Natural killer cell (primary cell): ENCODE results near the gene HMX1. TPM values are rescaled to one million over a fixed set of nuclear protein-coding genes. Genes with fewer than 3 reads are reported as not detected.

Experiments
- ATAC-seq, 3 donors: fragments of 150-1000 bp in 2 of 3; fragments of 200-7000 bp in 1 of 3; cut with Tn5 transposase; 1 replicate in 1 of 3; 2 replicates in 2 of 3; pipeline ENCODE4 v1.10.0; 2021; ENCODE audit warnings: mild to moderate bottlenecking in 2 of 3, moderate library complexity in 2 of 3
- DNase-seq, 2 donors: peaks; one replicate each; pipeline versions ENCODE4 v3.0.0 to v3.0.0-alpha.2; 2013 to 2021; ENCODE audit warnings: mixed read lengths in 1 of 2
- H3K27ac ChIP-seq: one replicate; pipeline ENCODE4 v1.5.1; 2013; ENCODE audit warnings: mild to moderate bottlenecking, low read length
- H3K27me3 ChIP-seq: one replicate; pipeline ENCODE4 v1.6.1; 2013; ENCODE audit warnings: low read length; ENCODE audit not compliant: control insufficient read depth, insufficient read depth
- H3K36me3 ChIP-seq: one replicate; pipeline ENCODE4 v1.6.1; 2013; ENCODE audit warnings: low read length; ENCODE audit not compliant: control insufficient read depth, insufficient read depth
- H3K4me1 ChIP-seq: one replicate; pipeline ENCODE4 v1.6.1; 2013; ENCODE audit warnings: low read length; ENCODE audit not compliant: control insufficient read depth, insufficient read depth
- H3K4me3 ChIP-seq: one replicate; pipeline ENCODE4 v1.5.1; 2013; ENCODE audit warnings: low read length
- H3K9me3 ChIP-seq: one replicate; pipeline ENCODE4 v1.6.1; 2013; ENCODE audit warnings: low read length; ENCODE audit not compliant: control insufficient read depth, insufficient read depth
- H3K27ac Mint-ChIP-seq, 2 donors: one replicate each; pipeline ENCODE4 v1.8.0; 2022; ENCODE audit warnings: mild to moderate bottlenecking in 2 of 2, mixed read lengths in 2 of 2, moderate library complexity in 1 of 2
- H3K27me3 Mint-ChIP-seq, 2 donors: one replicate each; pipeline ENCODE4 v1.8.0; 2022; ENCODE audit warnings: low read depth in 2 of 2, mixed read lengths in 2 of 2
- H3K36me3 Mint-ChIP-seq: one replicate; pipeline ENCODE4 v1.8.0; 2022; ENCODE audit warnings: mixed read lengths
- H3K4me1 Mint-ChIP-seq, 2 donors: one replicate each; pipeline ENCODE4 v1.8.0; 2022; ENCODE audit warnings: mixed read lengths in 2 of 2
- H3K4me3 Mint-ChIP-seq: one replicate; pipeline ENCODE4 v1.8.0; 2022; ENCODE audit warnings: mild to moderate bottlenecking, moderate library complexity, mixed read lengths
- H3K9me3 Mint-ChIP-seq, 2 donors: one replicate each; pipeline ENCODE4 v1.8.0; 2022; ENCODE audit warnings: mixed read lengths in 2 of 2
- WGBS: methylation state at CpG from one replicate; pipeline ENCODE4 v1.1.7; 2013; ENCODE audit warnings: missing lambda C conversion rate; ENCODE audit not compliant: insufficient coverage; 5-methylcytosine and 5-hydroxymethylcytosine counted together
- intact Hi-C: fragments of 100-400 bp; cut with micrococcal nuclease; formaldehyde crosslinking; loops from one replicate; pipeline ENCODE4 v1.14.2; 2022
- total RNA-seq, 4 donors: library from RNA; stranded (reverse); fragments of 120-200 nt in 1 of 4; gene quantifications; one replicate each; pipeline versions ENCODE4 v1.2.3 to v1.2.4, GENCODE V29; 2013 to 2022
- TF ChIP-seq, protein P1 (sequence below): fragments of 200-600 bp; IDR thresholded peaks from one replicate; pipeline ENCODE4 v1.8.0; 2022; ENCODE audit warnings: antibody characterized with exemption

Gene HMX1
- total RNA-seq, 3 donors from 2014 or later (not counting 1 experiment from before 2014, with no cell fraction given), result not detected

- no peak overlapping the region for H3K27ac Mint-ChIP-seq
- H3K27me3 Mint-ChIP-seq, result peaks cover 14 to 15% of the 10 kb centered on the region in 2 donors
- no peak overlapping the region for H3K4me3 Mint-ChIP-seq
- Histone ChIP-seq H3K4me1 (no peaks in the 10 kb centered on the region), H3K4me3 (no peak overlapping the region), H3K9me3 (peaks cover 4% of the 10 kb centered on the region), H3K36me3 (no peaks in the 10 kb centered on the region), H3K27me3 (peaks cover 4% of the 10 kb centered on the region), H3K27ac (no peak overlapping the region)
- ATAC-seq (no peak), DNase-seq (no peak)
- intact Hi-C loops, result no loop called here
- no peaks in the 10 kb centered on the region for H3K9me3 Mint-ChIP-seq
- no peaks in the 10 kb centered on the region for H3K4me1 Mint-ChIP-seq
- H3K36me3 Mint-ChIP-seq, result no peaks in the 10 kb centered on the region
- TF ChIP-seq, protein P1, sequence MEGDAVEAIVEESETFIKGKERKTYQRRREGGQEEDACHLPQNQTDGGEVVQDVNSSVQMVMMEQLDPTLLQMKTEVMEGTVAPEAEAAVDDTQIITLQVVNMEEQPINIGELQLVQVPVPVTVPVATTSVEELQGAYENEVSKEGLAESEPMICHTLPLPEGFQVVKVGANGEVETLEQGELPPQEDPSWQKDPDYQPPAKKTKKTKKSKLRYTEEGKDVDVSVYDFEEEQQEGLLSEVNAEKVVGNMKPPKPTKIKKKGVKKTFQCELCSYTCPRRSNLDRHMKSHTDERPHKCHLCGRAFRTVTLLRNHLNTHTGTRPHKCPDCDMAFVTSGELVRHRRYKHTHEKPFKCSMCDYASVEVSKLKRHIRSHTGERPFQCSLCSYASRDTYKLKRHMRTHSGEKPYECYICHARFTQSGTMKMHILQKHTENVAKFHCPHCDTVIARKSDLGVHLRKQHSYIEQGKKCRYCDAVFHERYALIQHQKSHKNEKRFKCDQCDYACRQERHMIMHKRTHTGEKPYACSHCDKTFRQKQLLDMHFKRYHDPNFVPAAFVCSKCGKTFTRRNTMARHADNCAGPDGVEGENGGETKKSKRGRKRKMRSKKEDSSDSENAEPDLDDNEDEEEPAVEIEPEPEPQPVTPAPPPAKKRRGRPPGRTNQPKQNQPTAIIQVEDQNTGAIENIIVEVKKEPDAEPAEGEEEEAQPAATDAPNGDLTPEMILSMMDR, result no peak
- WGBS, result 40% methylated on average over 15 of the region's 15 CpGs
Measured at GRCh38 chr4:8897251-8898167, 25.9 kb upstream of the HMX1 start.

DNA sequence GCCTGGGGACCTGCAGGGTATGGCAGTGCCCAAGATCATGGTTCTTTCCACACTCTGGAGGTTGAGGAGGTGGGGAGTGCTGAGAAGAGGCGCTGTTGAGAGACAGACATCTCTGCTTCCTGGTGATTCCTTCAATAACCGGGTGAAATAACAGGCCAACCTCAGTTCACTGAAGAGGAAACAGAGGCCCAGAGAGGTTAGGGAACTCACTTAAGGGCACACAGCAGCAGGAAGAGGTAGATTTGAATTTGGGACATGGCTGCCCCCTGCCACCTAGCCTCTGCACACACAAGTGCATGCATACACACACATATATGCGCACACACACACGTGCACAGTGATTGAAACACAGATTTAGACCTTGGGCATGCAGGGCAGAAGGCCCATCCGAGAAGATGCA, 24.9 kb upstream of the HMX1 start:
- DNase-seq (no peak), ATAC-seq (no peak)
- Histone ChIP-seq H3K4me1 (no peaks in the 10 kb centered on the region), H3K27ac (no peak overlapping the region), H3K4me3 (no peak overlapping the region), H3K9me3 (peaks cover 4% of the 10 kb centered on the region), H3K36me3 (no peaks in the 10 kb centered on the region), H3K27me3 (peaks cover 4% of the 10 kb centered on the region)
- intact Hi-C loops, result no loop called here
- no peaks in the 10 kb centered on the region for H3K36me3 Mint-ChIP-seq
- no peak overlapping the region for H3K4me3 Mint-ChIP-seq
- 50% methylated on average over 5 of the region's 5 CpGs for WGBS
- TF ChIP-seq, protein P1, result no peak
- no peaks in the 10 kb centered on the region for H3K4me1 Mint-ChIP-seq
- H3K9me3 Mint-ChIP-seq, result no peaks in the 10 kb centered on the region
- no peak overlapping the region for H3K27ac Mint-ChIP-seq
- H3K27me3 Mint-ChIP-seq, result peaks cover 10 to 17% of the 10 kb centered on the region in 2 donors

- DNase-seq, result no peak
- Histone ChIP-seq H3K27me3 (peaks cover 4% of the 10 kb centered on the region), H3K4me3 (no peak overlapping the region), H3K4me1 (no peaks in the 10 kb centered on the region), H3K9me3 (peaks cover under 1% of the 10 kb centered on the region), H3K36me3 (no peaks in the 10 kb centered on the region), H3K27ac (no peak overlapping the region)
- TF ChIP-seq, protein P1, result no peak
- intact Hi-C loops, result no loop called here
- H3K4me3 Mint-ChIP-seq, result no peak overlapping the region
- peak in 1 of 3 donors; percentile 5 for ATAC-seq
- H3K27me3 Mint-ChIP-seq, result peaks cover 13 to 22% of the 10 kb centered on the region in 2 donors
- no peaks in the 10 kb centered on the region for H3K4me1 Mint-ChIP-seq
- 85% methylated on average over 10 of the region's 10 CpGs for WGBS
- no peaks in the 10 kb centered on the region for H3K36me3 Mint-ChIP-seq
- no peaks in the 10 kb centered on the region for H3K9me3 Mint-ChIP-seq
- no peak overlapping the region for H3K27ac Mint-ChIP-seq
Measured at GRCh38 chr4:8896071-8896470, 24.4 kb upstream of the HMX1 start.
